G401.6 (cell line): ENCODE data around the gene KY.

Source experiments
- FAIRE-seq: peaks from 2 replicates; lab custom pipeline; 2012; peaks lifted over from hg19 to GRCh38; lab: Jason Lieb, UNC

The KY gene

DNA sequence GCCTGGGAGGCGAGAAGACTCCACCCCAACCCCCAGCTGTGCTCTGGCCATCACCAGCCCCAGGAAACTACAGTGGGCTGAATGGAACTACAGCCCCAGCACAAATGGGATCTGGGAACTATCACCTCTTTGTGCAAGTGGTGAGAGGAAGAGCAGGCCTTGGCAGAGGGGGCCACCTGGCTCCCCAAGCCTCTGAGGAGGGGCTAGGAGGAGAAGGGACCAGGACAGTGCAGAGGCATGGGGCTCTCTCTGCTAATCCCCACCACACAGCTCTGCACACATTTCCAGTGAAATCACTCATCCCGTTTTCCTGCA is 31.6 kb downstream of the KY start:
- FAIRE-seq = no peak

DNA sequence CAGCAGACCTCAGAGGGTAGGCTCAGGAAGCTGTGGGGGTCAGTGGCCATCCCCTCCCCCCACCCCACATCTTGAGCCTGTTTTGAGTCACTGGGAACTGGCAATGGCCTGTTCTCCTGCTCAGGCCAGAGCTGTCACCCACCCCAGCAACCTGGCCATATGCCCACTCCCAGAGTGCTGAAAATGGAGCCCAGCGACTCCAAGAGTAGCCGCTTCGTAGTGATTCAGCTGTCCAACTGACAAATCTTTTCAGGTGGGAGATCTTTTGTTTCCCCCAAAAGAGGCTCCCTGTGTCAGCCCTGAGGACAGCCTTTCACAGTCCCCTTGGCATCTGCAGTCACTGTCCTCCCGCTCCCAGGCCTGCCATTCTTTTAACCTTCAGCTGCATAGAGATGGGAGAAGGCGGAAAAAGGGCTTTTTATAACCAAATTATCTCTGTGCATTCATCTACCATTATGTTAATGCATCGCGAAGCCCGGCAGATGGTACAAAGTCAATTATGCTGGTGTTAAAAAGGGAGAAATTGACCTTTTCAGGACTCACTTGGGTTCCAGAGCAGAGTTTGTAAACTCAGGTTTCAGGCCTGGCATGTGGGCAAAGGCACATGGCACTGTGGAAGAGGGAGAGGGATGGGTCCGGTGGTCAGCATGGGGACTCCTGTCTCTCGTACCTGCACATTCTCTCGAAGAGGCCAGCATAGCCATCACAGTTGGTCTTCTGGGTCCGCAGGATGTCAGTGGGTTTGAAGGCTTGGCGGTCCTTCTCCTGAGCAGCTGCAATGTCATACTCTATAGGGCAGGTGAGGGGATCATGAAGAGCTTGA is 32.1 kb downstream of the KY start:
- no peak for FAIRE-seq

DNA sequence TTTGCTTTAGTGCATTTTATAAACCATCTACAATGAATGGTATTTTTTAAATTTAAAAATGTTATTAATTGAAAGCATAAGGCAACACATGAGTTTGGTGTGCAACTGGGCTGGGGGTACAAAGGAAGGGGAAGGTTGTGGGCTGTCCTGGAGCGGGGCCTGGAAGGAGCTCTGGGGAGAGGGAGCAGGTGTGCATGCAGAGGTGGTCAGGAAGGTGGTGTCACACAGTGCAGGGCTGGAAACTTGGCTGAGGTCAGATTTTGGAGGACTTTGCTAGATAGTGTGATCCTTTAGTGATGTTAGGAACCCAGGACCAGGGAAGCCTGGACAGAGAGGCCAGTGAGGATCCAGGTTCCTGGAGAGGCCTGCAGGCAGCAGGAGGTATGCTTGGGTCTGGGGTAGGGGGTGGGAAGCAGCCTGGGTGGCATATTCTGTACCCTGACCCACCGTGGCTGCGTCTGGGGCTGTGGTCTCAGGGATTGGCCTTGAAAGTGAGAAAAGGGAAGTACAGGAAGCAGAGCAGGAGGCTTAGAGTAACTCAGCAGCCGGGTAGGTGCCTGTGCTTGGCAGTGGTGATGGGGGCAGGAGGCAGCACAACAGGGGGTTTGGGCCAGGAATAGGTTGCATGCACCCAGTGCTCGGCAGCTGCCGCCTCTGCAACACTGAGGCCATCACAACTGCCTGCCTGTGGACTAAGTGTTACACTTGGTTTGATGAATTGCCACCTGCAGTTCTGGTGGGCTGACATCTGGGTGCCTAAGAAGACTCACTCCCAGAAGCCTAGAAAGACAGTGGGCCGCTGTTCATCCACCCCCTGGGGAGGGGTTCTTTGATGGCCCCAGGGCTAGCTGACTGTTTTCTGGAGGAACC is 33.0 kb downstream of the KY start:
- FAIRE-seq = no peak

DNA sequence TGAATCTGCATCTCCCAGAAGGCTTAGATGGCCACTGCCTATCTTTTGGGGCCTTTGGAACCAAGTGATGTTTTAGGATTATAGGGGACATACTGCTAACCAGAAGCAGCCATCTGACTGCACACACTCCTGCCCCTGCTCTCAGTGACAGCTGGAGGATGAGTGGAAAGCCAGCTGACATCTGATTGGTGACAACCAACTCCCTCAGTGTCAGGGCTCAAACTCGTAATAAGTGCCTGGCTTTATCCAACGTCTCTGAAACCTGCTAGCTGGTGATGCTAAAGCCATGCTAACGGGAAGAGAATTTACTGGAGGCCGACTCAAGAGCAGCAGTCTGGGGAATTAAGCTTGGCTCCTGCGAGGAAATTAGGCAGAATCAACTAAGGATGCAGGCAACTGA is 35.1 kb downstream of the KY start:
- no peak for FAIRE-seq

DNA sequence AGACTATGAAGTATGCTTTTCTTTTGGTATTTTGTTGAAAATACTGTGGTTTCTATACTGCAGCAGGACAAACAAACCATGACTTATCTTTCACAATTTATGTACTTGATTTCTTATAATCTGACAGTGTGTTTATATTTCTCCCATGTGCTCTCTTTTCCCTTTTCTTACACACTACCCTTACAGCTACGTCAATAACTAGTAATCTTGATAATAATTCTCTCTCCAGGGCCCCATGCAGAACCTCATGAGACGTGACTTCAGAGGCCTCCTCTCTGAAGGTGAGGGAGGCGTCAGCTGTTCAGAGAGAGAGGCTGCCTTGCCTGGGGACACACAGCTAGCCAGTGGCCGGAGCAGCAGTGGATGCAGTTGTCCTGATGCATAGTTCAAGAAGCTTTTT is 35.9 kb downstream of the KY start:
- no peak for FAIRE-seq

DNA sequence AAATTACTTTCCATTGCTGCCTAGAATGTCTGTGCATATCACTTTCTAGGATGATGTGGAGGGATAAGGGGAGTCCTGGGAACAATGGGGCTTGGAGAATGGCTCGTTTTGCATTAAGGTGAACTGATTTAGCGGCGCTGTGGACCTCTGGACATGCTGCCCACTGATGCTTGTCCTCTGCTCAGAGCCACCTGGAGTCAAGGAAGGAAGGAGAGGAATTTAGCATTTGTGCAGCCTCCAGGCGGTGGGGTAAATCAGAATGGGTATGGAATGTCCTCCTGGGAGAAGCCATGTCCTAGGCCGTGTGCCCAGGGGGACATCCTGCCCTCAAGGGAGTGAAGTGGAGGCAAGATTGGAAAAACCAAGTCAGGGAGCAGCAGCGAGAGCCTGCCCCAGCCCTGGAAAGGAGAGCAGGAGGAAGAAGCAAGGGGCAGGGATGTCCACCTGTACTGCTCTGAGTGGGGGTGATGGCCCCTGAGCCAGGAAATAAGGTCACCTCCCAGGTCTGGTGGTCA is 37.8 kb downstream of the KY start:
- FAIRE-seq = no peak

DNA sequence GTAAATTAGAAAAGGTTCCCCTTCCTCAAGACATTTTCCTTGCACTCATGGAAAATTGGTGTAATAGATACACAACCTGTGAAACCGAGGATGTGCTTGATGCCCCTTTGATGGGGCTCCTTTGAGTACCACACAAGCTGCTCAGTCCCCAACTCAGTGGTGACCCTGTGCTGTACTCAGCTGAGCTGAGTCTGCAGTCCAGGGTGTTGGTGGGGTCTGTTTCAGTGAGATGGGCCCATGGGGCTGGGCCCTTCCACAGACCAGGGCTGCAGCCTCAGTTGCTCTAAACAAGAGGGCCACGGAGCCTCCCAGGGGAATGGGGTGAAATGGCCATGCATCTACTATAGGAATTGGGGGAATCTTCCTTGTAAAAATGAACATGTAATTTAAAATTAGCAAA is 39.3 kb downstream of the KY start:
- no peak for FAIRE-seq

DNA sequence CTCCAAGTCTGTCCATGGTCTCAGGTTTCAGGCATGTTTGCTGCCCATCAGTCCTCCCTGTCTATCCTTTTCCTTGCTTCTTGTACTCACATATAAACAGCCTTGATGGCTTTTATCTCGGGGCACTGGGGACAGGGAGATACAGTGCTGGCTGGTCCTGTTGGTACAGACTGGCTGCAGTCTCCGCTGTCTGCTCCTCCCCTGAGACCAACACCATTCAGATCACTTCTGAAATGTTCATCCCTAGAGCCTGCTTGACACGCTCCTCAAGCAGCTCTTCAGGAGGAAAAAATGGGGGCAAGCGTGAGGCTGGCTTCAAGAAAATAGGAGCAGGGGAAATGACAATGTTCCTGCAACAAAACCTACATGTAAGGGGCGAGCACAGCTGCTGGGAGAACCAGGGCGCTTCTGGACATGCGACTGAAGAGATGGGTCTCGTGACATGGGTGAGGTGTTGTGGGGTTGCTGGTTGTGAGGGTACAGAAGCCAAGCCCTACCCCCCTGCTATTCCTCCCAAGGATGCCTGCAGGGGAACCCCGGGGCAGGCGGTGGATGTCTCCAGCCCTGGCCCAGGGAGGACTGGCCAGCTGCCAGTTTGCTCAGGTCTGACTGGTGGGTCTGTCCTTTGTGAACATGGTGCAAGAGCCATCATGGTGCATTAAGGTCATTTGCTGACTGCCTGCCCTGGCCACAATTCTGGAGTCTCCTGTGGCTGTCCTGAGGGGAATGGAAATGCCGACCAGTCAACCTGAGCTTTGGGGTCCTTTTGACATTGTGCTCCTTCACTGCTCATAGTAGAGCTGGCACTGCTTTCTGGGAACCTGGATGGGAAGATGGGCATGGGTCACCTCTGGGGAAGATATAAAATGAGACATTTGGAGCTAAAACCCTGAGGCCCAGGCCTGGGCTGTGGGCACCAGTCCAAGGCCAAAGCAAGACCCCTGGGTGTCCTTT is 40.1 kb downstream of the KY start:
- FAIRE-seq = no peak

DNA sequence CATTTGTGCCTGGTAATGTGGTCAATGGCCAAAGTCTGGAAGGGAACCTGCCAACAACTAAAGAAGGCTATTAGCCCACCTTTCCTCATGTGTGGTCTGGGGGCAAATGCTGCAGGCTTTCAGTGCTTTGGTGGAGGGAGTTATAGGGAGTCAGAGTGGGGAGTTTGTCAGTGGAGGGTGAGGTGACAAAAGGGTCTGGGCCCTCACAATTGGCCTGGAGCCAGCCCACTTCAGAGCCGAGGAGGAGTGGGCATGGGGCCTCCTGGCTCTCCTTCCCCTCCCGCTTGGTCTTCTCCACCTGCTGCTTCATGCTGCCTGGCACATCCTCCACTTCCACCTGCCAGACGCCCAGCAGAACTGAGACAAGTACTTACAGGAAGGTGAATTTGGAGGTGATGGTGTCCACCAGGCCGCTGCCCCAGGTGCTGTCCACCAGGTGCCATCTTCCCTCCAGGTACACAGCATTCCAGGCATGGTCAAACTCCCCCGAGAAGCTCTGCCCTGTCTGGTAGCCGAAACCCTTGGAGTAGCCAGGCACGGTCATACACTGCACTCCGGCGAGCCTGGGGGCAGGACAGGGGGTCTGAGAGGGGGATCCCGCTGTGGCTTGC is 40.9 kb downstream of the KY start:
- FAIRE-seq = no peak

DNA sequence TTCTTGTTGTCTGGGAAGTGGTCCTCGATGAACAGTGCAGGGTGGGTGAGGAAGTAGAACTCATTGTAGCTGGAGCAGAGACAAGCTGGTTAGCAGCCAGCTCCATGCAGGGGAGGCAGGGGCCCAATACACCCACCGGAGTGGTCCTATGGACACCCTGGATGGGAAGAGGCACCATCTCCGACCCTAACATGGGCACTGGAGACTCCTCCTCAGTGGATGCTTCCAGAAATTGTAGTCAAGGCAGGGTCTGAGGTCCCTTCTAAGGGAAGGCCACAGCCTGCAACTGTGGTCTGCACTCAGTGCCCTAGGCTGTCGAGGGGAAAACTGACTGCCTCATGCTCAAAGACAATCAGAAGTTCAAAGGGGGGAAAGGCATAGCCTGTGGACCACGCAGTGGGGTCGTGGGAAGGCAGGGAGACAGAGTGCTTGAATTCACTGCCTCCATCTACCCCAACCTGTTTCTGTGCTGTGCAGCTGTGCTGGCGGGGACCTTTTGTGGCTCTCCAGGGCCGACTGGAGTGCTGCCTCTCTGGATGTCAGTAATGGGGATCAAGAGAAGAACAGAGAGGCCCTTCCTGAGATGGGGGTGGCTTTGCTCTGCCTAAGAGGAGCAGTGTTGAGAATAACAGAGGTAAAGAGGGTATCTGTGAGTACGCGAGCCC is 41.9 kb downstream of the KY start:
- FAIRE-seq = no peak

DNA sequence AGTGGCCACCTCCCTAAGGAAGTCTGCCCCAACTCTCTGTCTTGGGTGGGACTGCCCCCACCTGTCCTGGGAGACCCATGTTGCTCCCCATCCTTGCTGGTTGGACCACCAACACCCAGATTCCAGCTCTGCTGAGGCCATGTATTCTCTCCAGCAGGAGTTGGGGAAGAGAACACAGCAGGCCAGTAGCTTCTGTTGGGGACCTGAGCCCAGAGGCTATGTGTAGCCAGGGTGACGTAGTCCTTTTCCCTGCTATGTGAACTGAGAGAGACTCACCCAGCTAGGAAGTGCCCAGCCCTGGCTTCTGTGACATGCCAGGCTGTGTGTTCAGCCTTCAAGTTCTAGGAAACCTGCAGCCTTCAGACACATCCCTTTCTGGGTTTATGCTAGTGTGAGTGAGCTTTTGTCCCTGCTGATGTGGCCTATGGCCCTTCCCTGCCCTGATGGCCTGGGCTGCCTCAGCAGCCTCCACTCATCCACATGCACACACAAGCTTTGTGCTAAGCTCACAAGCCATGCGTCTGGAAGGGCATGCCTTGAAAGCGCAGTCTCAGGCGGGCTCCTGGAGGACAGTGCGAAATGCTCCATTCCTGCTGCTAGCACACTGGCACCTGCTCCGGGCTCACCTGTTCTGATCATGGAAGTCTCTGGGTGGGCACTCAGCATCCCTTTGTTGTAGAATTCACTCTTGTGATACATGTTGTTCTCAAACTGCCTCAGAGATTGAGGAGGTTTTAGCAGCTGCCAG is 42.6 kb downstream of the KY start:
- FAIRE-seq = no peak

DNA sequence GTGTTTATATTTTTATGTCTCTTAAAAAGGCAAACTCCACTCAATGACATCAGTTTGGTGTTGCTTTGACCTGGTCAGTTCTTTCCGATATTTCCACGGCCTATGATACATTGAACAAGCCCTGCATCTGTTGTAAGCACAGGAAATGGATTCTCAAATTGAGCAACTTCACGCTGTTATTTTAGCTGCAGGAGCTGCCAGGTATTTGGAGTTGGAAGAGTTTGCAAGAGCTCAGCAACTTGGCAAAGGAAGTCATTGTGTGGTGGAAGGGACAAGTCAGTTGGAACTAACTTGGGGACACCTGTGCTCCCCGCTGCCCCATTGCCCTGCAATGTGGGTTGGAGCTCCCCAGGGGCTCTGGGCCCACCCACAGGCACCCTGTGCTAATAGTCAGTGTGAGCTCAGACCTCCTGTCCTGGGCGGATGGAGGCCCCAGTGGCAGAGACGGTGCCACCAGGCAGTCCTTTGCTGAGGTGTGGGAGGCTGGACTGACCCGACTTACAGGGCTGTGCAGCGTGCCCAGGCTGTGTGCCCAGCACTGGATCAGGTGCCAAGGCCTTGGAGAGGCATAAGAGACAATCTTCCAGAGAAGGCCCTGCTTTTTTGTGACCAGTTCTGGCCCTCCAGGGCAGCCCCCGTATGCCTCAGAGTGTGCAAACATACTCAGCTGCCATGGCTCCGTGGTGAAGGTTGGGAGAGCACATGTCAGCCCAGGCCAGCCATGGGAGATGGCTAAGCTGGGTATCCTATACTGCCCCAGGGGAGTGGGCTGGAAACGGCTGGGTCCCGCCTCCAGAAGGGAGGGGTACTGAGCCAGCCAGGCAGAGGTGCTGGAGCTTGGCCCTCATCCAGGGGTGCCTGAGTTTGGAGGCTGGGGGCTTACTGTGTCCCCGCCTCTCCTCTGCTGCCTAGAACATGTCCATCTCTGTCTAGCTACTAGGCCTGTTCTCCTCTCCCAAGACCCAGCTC is 43.5 kb downstream of the KY start:
- no peak for FAIRE-seq

DNA sequence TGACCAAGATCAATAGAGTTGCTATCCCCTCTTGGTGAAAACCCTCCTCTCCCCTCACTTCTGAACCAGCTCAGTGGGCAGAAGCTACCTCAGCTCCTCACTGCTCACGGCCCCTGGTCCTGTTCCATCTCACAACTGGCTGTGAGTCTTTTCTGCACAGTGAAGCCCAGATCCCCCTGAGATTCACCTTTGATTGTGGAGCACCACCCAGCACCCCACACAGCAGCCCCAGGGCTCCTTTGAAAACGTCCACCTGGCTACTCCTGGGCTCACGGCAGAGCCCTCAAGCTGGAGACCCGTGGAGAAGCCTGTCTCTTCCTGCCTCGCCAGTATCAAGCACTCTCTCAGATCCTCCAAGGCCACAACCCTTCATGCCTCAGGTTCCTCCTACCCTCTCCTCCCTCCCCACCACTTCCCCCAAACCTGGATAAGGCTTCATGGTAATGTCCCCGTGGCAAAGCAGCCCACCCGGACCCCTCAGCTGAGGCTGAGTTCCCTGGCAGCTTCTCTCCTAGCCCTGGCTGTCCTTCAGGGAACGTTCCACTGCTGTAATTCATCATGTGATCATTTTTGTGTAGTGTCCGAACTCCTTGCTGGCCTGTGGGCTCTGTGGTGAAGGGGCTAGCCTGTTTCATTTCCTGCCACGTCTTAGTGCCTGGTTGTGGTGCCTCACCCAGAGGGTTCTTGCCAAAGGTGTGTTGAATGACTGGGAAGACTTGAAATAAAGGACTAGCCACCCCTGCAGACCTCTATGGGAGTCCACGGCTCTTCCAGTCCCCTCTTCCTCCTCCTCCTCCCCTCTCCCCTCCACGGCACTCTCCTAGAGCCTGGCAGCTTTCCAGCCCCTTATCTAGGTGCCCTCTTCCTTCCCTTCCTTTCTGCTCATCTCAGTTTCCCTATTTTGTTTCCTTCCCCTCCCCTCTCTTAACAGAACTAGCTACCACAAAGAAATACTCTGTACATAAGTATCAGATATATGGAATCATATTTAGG is 44.5 kb downstream of the KY start:
- no peak for FAIRE-seq

DNA sequence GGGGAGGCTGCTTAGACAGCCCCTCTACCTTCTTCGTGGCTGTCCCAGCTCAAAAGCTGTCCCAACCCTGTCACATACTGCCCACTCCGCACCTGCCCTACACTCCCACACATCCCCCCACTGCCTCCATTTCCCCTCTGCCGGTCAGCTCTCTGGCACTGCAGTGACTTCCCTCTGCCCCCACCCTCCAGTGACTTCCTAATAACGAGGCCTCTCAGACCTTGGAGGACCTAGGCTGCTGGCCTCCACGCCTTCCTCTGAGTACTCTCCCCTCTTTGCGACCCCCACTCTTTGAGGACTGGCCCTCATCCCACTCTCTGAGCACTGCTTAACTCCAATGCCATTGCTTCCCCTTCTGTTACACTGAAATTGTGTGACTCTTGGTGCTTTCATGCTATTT is 45.3 kb downstream of the KY start:
- FAIRE-seq = no peak

DNA sequence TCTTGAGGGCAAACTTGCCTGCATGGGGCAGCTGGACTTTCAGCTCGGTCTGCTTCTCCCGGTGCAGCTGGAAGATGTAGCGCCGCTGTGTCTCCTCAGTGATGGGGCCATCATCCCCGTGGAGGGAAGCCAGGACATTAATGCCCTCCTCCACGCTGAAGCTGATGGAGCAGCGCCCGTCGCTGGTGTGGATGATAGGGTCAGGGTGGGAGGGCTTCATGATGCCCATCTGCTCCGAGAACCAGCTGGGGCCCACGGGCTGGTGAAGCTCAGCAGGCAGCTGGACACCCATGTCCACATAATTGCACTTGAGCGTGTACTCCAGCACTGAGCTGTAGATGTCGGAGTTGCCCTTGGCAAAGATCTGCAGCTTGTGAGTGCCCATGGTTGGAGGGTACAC is 46.9 kb downstream of the KY start:
- FAIRE-seq = no peak

DNA sequence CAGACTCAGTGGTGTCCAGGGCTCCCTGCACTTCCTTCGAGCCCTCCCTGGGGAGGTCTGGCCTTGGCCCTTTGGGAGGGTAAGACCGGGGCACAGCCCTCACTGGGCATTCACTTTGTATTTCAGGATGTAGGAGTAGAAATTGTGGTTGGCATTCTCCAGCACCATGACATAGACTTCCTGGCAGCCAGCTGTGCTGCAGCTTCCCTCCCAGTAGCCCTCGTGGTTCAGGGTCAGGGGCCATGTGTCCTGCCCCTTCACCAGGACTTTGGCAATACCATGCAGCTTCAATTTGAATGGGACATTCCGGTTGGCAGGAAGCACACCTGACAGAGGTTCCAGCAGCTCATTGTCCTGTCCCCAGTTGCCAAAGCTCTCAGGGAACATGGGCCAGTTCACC is 47.3 kb downstream of the KY start:
- FAIRE-seq = no peak

DNA sequence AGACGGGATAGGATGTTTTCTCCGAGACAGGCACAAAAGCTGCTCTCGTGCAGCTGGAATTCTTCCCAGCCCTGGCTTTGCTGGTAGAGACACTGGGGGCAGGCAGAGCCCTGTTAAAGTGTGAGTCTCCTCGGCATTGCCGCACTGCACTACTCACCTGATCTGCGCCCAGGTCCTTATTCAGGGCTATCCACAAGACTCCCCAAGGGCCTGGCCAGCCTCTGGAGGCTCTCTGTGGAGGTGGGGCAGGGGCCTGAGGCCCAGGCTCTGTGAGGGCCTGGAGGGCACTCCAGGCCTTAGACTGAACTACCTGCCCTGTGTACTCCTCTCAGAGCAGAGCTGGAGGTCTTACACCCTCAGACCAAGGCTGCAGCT is 48.4 kb downstream of the KY start:
- FAIRE-seq = no peak
